ENCODE results near the gene LZTS3.
"Not testable (repeated sequence)": the region's sequence is repeated elsewhere in the genome, so short reads cannot be mapped to it uniquely, and the experiment has no call there.

The LZTS3 gene

DNA sequence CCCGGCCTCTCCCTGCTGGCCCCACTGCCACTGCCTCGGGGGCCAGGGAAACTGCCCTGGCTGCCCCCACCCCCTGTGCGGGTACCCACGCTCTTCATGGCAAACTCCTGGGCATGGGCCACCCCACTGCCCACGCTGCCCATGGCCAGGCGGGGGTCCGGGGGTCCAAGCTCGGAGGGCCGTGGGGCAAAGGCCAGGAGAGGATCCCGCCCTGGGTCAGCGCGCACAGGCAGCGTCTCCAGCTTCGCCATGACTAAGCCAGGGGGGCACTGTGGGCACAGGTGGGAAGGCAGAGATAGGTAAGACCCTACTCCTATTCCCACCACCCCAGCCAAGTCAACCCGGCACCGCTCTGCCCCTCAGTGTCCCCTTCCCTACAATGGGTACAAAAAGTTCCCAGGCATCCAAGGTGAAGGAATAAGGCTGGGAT is 6.4 kb downstream of the LZTS3 start:
- no peak for DNase-seq (ENCODE audit: low read depth)

DNA sequence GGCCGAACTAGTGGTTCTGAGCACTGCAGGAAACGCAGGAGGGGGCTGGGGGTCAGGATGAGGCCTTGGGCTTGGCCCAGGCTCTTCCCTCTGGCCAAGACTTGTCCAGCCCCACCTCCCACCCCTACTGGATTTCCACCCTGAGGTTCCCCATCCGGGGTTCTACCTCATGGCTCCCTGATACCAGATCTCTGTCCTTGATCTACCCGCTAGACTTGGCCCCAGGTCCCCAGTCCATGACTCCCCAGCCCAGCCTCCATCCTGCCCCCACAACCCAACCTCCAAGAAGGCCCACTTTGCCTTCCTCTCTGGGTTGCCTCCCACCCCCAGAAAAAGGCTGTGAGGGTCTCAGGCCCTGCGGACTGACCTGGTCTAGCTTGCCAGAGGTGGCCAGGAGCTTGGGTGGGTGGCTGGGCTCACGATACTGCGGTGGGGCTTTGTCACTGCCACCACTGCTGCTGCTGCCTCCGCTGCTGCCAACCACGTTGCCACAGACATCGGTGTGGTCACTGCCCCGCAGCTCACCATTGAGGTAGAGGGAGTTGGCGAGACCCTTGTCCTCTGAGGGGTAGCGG is 6.9 kb downstream of the LZTS3 start:
- no peak for DNase-seq (ENCODE audit: low read depth)

DNA sequence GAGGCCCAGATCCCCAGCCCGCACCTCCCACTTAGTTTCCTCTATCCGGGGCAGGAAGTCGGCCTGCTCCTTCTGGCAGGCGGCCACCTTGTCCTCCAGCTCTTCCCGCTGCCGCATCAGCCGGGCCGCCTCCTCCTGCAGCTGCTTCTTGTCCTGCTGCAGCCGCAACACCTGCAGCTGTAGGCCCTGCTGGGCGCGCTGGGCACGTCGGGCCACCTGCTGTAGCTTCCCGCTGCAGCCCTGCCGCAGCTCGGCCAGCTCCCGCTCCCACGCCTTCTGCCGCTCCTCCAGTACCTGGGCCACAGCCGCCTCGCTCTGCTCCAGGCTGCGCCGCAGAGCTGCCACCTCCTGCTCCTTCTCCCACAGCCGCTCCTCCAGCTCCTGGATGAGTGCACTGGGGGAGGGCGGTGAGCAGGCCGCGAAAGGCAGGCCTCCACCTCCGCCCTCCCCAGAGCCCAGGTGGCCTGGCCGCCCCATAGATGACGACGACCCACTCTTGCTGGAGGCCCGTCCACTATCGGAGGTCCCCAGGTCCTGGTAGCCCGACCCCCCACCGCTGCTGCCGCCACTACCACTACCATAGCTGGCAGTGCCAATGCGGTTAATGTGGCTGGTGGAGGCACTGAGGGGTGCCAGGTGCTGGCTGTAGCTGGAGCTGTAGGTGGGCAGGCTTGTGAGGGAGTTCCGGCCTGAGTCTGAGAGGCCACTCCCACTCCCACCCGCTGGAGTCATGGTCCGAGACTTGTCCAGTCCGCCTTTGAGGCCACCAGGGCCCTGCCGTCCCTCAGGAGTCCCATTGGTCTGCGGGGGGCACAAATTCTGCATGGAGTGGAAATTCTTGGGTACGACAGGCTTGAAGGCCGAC is 7.6 kb downstream of the LZTS3 start:
- no peak for DNase-seq (ENCODE audit: low read depth)

DNA sequence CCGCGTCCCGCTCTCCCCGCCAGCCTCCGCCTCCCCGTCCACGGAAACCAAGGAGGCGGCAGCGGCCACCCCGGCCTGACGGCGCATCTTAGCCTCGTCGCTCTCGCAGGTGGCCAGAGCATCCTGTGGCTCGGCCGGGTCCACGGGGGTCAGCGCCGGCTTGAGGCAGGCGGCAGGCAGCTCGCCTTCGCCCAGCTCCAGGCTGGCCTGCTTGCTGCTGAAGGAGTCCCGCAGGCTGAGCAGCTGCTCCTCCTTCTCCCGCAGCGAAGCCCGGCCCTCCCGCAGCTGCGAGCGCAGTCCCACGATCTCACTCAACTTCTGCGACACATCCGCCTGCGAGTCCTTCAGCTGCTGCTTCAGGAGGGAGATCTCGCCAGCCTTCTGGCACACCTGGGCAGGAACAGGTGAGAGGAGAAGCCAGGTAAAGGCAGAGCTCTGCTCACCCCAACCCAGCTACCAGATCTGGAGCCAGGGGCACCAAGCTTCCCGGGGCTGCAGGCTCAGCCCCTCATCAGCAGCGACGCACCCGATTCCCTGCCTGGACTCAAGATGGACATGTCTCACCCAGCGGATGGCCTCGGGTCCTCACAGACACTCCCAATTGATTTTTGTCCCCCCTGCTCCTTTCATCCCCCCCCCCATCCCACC is 8.5 kb downstream of the LZTS3 start:
- DNase-seq (ENCODE audit: low read depth), result no peak

DNA sequence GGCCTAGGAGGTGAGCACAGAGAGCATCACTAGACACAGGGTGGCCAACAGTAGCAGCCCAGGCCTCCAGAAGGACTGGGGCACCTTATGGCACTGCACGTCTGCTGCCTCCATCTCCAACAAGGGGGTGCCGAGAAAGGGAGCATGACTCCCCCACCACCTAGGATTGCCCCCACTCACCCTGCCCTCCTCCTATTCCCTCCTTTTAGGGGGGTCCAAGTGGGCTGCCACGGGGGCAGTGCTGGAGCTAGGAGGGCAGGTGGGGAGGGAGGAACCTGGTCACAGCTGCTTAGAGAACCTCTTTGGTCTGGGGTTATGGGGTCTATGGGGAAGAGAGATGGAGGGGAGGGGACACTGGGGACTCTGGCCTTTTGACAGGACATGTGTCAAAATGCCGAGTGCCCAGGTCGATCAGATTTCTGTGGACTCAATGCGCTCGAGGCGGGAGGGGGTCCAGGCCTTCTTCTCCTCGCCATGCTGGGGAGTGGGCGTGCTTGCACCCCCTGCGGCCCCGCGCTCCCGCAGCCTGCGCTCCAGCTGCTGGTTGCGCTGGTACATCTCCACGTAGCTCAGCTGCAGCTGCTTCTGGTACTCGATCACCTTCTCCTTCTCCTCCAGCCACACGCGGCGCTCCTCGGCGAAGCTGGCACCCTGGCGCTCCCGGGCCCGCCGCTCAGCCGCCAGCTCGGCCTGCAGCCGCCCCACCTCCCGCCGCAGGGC is 9.1 kb downstream of the LZTS3 start:
- no peak for DNase-seq (ENCODE audit: low read depth)

DNA sequence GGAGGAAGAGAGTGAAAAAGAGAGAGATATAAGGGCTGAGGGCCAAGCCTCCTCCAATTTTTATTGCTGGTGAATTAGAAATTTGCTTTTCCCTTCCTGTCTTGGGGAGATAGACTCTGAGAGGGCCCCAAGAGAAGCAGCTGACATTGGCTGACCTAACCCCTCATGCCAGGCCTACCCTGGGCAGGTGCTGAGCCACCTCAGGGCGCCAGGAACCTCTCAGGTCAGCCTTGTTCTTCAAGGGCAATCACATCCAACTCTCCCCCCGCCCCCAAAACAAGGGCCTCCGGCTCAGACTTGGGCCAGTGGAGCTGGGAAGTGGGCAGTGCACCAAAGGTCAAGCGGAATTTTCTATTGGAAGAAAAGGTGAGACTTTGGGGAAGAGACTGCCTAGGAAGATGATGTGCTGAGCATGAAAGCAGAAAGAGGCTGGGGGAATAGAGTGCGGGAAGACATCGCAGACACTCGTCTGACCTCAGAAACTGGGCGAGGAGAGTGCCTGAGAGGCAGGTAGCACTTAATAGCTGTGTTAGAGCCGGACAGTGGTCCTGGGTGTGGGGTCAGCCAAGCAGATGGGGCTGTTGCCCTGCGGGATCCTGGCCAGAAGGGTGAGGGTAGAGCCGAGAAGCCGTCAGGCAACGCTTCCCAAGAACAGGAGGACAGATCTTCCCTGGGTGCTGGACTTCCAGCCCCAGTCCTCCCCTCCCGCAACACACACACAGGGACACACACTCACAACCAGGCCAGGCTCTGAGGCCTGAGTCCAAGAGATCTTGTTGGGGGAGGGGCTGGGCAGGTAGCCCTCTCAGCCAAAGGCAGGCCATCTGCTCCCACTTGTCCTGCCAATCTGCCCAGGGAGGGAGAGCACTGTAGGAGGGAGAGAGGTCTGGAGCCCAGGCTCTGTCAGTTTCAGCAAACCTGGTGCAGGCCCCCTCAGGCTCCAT is 10.0 kb downstream of the LZTS3 start:
- DNase-seq (ENCODE audit: low read depth), result no peak

DNA sequence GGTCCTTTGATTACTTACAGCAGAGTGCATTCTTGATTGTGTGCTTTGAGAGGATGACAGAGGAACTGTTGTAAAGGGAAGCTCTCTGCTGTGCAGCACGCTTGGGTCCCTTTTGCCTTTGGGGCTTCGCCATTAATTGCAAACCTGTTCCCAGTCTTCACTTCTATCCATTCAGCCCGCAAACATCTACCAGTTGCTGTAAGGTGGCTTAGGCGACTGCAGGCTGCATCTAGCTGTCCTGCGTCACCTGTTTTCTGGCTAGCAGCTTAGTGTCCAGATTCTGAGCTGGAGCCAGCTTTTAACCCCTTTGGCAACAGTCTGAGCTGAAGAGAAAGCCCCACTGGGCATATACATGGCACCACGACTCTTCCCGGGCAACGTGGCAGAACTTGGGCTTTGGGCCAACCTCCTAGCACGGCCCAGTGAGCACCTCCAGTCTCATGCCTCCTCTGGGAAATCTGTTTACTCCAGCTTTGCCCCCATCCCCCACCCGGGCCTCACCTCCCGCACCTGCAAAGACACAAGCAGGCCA is 11.2 kb downstream of the LZTS3 start:
- no peak for DNase-seq (ENCODE audit: low read depth)

DNA sequence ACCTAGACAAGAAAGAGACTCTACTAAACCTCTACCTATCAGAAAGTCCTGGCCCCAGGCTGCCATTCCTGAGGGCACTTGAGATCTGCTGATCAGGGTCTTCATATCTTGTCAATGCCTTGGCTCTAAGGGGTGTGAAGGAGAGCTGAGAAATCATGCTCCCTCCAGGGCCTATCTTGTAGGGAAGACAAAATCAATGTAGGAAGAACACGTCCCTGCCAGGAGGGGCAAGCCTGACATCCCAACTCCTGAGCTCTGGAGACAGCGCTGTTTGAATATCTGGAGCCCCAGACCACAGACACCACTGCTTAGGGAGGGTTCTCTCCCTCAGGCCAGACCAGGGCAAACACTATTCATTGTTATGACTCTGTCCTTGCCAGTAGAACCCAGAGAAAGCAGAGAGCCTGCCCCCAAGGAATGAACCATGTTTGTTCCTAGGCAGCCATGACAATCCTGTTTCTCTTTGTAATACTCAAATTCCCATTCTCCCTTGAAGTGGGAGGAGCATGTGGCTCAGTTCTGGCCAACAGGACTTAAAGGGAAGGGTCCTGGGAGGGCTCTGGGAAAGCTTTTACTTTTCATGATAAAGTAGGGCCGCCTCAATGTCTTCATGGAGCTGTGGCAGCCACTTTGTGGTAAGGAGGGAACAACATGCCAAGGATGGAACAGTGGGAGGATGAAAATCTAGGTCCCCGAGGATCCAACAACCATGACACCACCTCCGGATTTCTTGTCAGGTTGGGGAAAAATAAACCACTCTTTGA is 11.9 kb downstream of the LZTS3 start:
- DNase-seq (ENCODE audit: low read depth), result no peak

DNA sequence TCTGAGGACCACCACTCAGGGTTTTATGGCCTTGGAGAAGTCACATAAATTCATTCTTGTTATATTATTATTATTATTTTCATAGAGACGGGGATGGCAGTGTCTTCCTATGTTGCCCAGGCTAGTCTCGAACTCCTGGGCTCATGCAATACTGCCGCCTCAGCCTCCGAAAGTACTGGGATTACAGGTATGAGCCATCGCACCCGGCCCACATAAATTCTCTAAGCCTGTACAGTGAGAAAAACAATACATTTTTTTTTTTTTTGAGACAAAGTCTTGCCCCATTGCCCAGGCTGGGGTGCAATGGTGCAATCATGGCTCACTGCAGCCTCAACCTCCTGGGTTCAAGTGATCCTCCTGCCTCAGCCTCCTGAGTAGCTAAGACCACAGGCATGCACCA is 12.9 kb downstream of the LZTS3 start:
- DNase-seq (ENCODE audit: low read depth), result no peak

DNA sequence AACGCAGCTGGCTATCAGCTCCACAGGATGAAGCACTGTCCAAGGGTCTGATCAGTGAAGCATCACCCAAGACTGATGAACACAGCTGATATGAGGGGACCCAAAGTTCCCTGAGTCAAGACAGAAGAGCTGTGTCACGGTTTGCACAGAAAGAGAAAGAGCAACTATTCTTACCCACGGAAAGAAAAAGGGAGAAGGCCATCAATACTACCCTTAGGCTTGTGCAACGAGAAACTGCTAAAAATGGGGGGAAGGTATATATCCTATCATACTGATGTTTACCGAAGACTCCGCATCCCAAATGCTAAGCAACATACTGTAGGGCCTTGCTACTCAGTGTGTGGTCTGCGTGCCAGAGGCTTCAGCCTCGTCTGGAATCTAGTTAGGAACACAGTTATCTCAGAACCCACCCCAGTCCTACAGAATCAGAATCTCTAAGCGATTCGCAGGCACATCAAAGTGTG is 14.3 kb downstream of the LZTS3 start:
- DNase-seq (ENCODE audit: low read depth), result no peak

DNA sequence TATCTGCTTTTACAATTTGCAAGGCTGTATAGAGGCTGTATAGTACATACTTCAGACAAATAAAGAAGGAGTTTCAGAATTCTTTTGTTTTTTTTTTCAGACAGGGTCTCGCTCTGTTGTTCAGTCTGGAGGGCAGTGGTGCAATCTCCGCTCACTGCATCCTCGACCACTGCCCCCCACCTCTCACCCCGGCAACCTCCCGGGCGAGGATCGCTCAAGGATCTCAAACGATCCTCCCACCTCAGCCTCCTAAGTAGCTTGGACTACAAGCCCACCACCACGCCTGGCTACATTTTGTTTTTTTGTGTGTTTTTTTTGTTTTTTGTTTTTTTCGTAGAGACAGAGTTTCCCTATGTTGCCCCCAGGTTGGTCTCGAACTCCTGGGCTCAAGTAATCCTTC is 15.5 kb downstream of the LZTS3 start:
- no peak for DNase-seq (ENCODE audit: low read depth)

DNA sequence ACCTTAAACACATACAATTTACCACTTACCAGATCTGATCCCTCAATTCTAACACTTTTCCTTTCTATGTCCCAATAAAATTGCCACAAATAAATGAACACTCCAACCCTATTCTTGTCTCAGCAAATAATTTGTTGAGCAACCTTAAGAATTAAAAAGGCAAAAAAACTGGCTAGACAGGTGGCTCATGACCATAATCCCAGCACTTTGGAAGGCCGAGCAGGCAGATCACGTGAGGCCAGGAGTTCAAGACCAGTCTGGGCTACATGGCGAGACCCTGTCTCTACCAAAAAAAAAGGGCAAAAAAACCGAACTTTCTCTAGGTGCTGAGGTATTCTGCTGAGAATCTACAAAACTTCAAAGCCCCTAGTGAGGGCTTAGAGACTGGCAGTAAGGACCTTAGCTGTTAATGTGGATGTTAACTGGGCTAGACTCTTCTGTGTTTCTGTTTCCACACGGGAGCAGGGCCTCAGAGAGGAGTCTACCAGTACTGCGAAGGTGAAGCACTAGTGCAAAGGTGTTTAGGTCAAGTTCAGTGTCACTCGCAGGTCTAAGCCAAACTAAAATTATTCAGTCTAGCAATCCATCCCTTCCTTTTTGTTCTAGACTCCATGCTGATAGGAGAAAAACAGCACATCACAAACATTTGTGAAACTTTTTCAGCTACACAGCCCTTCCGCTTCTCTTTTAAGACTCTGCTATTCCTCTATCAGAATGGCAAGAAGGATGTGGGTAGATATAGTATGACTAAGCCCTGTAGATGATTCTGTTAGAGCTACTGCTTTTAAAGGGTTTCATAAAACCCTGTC is 16.3 kb downstream of the LZTS3 start:
- no peak for DNase-seq (ENCODE audit: low read depth)

DNA sequence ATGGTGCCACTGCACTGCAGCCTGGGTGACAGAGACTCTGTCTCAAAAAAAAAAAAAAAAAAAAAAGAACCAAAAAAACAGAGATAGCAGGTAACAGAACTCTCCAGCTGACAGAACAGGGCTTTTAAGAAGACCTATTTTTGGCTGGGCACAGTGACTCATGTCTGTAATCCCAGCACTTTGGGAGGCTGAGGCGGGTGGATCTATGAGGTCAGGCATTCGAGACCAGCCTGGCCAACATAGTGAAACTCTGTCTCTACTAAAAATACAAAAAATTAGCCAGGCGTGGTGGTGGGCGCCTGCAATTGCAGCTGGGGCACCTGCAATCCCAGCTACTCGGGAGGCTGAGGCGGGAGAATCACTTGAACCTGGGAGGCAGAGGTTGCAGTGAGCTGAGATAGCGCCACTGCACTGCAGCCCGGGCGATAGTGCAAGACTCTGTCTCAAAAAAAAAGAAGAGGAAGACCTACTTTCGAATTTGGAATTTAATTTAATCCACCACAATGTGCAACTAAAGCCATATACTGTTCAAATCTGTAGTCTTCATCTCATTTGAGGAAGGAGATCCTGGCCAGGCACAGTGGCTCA is 21.2 kb downstream of the LZTS3 start:
- not testable (repeated sequence) for DNase-seq (ENCODE audit: low read depth)

DNA sequence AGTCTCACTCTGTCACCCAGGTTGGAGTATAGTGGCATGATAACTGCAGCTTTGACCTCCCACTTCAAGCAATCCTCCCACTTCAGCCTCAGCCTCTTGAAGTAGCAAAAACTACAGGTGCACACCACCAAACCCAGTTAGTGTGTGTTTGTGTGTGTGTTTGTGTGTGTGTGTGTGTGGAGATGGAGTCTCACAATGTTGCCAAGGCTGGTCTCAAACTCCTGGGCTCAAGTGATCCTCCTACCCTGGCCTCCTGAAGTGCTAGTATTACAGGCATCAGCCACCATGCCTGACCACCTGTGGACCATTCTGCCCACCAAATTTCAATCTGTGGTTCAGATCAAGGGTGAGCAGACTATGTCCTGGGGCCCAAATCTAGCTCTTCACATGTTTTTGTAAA is 22.4 kb downstream of the LZTS3 start:
- DNase-seq (ENCODE audit: low read depth), result no peak

DNA sequence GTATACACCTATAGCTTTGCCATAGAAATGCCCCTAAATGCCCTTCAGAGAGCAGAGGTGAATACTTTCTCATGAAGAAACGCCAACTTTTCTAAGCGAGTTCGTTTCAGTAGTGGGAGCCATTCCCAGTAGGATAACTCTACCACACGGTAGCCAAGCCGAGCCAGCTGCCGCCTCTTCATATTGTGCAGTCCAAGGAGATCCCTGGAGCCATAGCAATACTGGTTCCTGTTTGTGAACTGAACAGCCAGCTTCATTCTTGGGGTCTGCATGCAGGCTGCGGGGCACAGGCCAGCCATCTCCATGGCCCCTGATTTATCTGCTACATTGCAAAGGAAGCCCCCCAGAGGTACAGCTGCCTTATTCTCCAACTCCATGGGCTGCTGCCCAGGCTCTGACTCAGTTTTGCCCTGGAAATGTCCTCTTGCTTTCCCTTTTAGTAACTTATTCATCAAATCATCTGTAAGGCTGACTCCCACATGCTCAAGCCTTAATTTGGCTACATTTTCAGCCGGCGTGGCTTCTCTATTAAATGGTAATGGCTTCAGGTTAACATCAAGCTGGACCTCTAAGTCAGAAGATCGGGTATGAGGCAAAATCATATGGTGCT is 26.5 kb downstream of the LZTS3 start:
- DNase-seq (ENCODE audit: low read depth), result no peak

DNA sequence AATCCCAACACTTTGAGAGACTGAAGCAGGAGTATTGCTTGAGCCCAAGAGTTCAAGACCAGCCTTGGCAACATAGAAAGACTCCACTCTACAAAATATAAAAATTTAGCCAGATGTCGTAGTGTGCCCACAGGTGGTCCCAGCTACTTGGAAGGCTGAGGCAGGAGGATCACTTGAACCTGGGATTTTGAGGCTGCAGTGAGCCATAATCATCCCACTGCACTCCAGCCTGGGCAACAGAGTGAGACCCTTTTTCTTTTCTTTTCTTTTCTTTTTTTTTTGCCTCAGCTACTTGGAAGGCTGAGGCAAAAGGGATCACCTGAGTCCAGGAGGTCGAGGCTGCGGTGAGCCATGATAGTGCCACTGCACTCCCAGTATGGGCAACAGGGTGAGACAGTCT is 31.6 kb downstream of the LZTS3 start:
- no peak for DNase-seq (ENCODE audit: low read depth)

DNA sequence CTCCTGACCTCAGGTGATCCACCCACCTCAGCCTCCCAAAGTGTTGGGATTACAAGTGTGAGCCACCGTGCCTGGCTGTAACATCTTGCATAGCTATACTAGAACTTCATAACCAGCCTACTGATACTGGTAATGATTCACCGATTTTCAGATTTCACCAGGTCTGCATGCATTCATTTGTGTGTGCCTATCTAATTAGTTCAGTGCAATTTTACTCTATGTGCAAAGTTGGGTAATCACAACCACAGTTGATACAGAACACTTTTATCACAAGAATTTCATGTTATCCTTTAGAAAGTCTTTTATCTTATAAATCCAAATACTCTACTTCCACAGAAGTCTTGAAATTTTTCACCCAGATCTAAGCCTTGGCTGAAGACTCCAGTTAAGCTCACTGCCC is 35.9 kb downstream of the LZTS3 start:
- DNase-seq (ENCODE audit: low read depth), result no peak

DNA sequence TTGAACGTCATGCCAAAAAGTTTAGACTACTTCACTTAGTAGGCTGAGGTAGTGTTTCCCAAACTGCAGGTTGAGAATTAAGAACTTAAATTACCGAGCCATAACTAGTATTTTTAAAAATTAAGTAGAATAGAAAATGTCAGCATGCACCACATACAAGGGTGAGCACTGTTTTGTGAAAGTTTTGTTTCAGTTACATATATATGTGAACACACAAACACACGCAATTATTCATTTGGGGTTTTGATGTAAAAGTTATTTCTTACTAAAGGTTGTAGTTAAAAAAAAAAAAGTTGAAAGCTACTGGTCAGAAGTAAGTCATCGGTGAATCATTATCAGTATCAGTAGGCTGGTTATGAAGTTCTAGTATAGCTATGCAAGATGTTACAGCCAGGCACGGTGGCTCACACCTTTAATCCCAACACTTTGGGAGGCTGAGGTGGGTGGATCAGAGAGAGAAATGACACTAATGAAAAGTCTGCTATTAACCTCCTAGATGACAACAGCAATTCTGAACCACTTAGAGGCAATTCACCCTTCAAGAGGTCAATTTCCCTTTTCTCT is 37.8 kb downstream of the LZTS3 start:
- no peak for DNase-seq (ENCODE audit: low read depth)

All from stimulated activated CD8-positive, alpha-beta memory T cell treated with anti-CD3 and anti-CD28 coated beads, Interleukin-15, amount 100 ng/mL, for 24 hours (primary cell).